ENCODE results near the gene DNAI1. TPM values are rescaled to one million over a fixed set of nuclear protein-coding genes. Genes with fewer than 3 reads are reported as not detected.

DNAI1 gene
- total and polyA plus RNA-seq, 10 of the 15 experiments (the other 5 are each of a cell fraction or from before 2014, with no cell fraction given): not detected

DNA sequence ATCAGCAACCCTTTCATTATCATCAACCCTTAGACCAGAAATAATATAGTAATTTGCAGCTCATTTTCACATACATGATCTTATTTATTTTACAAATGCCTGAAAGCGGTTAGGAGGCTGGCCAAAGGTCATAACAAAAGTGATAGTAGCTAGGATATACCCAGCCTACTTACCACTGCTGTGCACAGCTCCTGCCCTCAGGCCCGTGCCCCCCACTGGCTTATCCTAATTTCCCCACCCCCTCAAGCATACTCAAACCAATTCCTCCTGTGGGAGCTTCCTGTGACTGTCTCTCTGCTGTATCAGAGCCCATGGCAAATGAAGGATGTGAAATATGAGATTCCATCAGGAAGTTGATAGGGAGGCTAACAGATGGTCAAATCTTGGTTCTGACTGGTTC is 15.1 kb upstream of the DNAI1 start:
- ChIA-PET CTCF (interaction anchor here (1.6 kb wide), 1 partner anchor 161 kb away, joined by 6 read pairs; no protein-coding TSS in a partner anchor), SMC1A (ENCODE audit: uncharacterized antibody, unreplicated experiment) (interaction anchor here (1.1 kb wide), 1 partner anchor 46 kb away, joined by 3 read pairs; no protein-coding TSS in a partner anchor), RAD21 (ENCODE audit: unreplicated experiment) (no interaction called here), POLR2A (no interaction called here)
- H3K36me3 ChIP-seq (ENCODE audit: control insufficient read depth in 2 of 2, insufficient read depth in 2 of 2, low read length in 1 of 2): no peaks in the 10 kb centered on the region
- 44% methylated on average over 2 of the region's 2 CpGs for WGBS (ENCODE audit: insufficient coverage, insufficient replicate concordance, low lambda C conversion rate, missing lambda C conversion rate)
- intact Hi-C loops (cut with micrococcal nuclease; ENCODE audit: unreplicated experiment) (no loop called here), in situ Hi-C loops (cut with MboI) (no loop called here)
- H3K79me2 ChIP-seq (ENCODE audit: control insufficient read depth, insufficient read depth, low read length): no peaks in the 10 kb centered on the region
- no TSS peak for BruUV-seq (replicated peaks)
- no peaks in the 10 kb centered on the region for H4K20me1 ChIP-seq (ENCODE audit: control insufficient read depth, insufficient read depth)
- H2AFZ ChIP-seq (ENCODE audit: control insufficient read depth, low read depth, low read length): no peak overlapping the region
- H3K9ac ChIP-seq (ENCODE audit: control insufficient read depth, insufficient read depth, low read length): no peak overlapping the region
- DNase-seq (ENCODE audit: low read depth, low spot score) (no peak), ATAC-seq (no peak), FAIRE-seq (no peak)
- H3K4me1 ChIP-seq (ENCODE audit: control insufficient read depth, insufficient read depth, low read length): no peaks in the 10 kb centered on the region
- H3K27ac ChIP-seq (ENCODE audit: control insufficient read depth, insufficient read depth): no peak overlapping the region
- H3K27me3 ChIP-seq (replicated peaks in 1 of 2; ENCODE audit: control insufficient read depth in 2 of 2, insufficient read depth in 2 of 2, low read length in 1 of 2): no peaks in the 10 kb centered on the region; a peak in 1 of 4 replicates
- no peak overlapping the region for H3K4me2 ChIP-seq (ENCODE audit: control insufficient read depth, insufficient read depth)
- H3K4me3 ChIP-seq: no peak overlapping the region
- no peaks in the 10 kb centered on the region for H3K9me3 ChIP-seq (replicated peaks; ENCODE audit: control insufficient read depth, insufficient read depth, low read length)
- TF ChIP-seq POLR2A (IDR thresholded peaks at IDR 0.05; ENCODE audit: low read depth, low read length): no peak
- TF ChIP-seq CHD2 (IDR thresholded peaks at IDR 0.05; ENCODE audit: borderline replicate concordance, low read depth, low read length): no peak
- no peak for TF ChIP-seq IRF5 (IDR thresholded peaks at IDR 0.05; ENCODE audit: borderline replicate concordance)
- TF ChIP-seq NFYB (IDR thresholded peaks at IDR 0.05; ENCODE audit: insufficient read depth, low read depth, low read length): no peak
- no peak for TF ChIP-seq LARP7 (IDR thresholded peaks at IDR 0.05)
- TF ChIP-seq NRF1 (conservative IDR thresholded peaks at IDR 0.05; ENCODE audit: low read depth, low read length): no peak
- no peak for TF ChIP-seq STAT3 (IDR thresholded peaks at IDR 0.05; ENCODE audit: low read depth, low read length)
- TF ChIP-seq, protein P1, sequence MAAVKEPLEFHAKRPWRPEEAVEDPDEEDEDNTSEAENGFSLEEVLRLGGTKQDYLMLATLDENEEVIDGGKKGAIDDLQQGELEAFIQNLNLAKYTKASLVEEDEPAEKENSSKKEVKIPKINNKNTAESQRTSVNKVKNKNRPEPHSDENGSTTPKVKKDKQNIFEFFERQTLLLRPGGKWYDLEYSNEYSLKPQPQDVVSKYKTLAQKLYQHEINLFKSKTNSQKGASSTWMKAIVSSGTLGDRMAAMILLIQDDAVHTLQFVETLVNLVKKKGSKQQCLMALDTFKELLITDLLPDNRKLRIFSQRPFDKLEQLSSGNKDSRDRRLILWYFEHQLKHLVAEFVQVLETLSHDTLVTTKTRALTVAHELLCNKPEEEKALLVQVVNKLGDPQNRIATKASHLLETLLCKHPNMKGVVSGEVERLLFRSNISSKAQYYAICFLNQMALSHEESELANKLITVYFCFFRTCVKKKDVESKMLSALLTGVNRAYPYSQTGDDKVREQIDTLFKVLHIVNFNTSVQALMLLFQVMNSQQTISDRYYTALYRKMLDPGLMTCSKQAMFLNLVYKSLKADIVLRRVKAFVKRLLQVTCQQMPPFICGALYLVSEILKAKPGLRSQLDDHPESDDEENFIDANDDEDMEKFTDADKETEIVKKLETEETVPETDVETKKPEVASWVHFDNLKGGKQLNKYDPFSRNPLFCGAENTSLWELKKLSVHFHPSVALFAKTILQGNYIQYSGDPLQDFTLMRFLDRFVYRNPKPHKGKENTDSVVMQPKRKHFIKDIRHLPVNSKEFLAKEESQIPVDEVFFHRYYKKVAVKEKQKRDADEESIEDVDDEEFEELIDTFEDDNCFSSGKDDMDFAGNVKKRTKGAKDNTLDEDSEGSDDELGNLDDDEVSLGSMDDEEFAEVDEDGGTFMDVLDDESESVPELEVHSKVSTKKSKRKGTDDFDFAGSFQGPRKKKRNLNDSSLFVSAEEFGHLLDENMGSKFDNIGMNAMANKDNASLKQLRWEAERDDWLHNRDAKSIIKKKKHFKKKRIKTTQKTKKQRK (IDR thresholded peaks at IDR 0.05; ENCODE audit: low read depth, low read length): no peak
- TF ChIP-seq FOXM1 (IDR thresholded peaks at IDR 0.05; ENCODE audit: low read depth, low read length): no peak
- TF ChIP-seq SPI1 (IDR thresholded peaks at IDR 0.05; ENCODE audit: borderline replicate concordance, insufficient read depth, low read depth, low read length): no peak
- no peak for TF ChIP-seq TCF3 (IDR thresholded peaks at IDR 0.05; ENCODE audit: borderline replicate concordance, insufficient read depth, low read depth, low read length)
- TF ChIP-seq HDGF (IDR thresholded peaks at IDR 0.05): no peak
- TF ChIP-seq BRCA1 (IDR thresholded peaks at IDR 0.05; ENCODE audit: low read depth, low read length): no peak
- no peak for TF ChIP-seq PAX8 (IDR thresholded peaks at IDR 0.05)
- TF ChIP-seq SREBF2 (IDR thresholded peaks at IDR 0.05; ENCODE audit: low read length): no peak
- TF ChIP-seq, protein P2, sequence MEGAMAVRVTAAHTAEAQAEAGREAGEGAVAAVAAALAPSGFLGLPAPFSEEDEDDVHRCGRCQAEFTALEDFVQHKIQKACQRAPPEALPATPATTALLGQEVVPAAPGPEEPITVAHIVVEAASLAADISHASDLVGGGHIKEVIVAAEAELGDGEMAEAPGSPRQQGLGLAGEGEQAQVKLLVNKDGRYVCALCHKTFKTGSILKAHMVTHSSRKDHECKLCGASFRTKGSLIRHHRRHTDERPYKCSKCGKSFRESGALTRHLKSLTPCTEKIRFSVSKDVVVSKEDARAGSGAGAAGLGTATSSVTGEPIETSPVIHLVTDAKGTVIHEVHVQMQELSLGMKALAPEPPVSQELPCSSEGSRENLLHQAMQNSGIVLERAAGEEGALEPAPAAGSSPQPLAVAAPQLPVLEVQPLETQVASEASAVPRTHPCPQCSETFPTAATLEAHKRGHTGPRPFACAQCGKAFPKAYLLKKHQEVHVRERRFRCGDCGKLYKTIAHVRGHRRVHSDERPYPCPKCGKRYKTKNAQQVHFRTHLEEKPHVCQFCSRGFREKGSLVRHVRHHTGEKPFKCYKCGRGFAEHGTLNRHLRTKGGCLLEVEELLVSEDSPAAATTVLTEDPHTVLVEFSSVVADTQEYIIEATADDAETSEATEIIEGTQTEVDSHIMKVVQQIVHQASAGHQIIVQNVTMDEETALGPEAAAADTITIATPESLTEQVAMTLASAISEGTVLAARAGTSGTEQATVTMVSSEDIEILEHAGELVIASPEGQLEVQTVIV (IDR thresholded peaks at IDR 0.05; ENCODE audit: borderline replicate concordance, partially characterized antibody): no peak
- no peak for TF ChIP-seq SP1 (IDR thresholded peaks at IDR 0.05; ENCODE audit: low read depth, low read length)
- no peak for TF ChIP-seq BACH1 (IDR thresholded peaks at IDR 0.05; ENCODE audit: borderline replicate concordance)
- no peak for TF ChIP-seq HCFC1 (IDR thresholded peaks at IDR 0.05; ENCODE audit: low read length)

Measured in GM12878 (cell line).